Immature natural killer cell (primary cell): ENCODE results near the gene AGTPBP1. TPM values are rescaled to one million over a fixed set of nuclear protein-coding genes. Genes with fewer than 3 reads are reported as not detected.
A peak's percentile ranks its signal among the peaks of the same experiment; 100 is the strongest.
"Not testable (repeated sequence)": the region's sequence is repeated elsewhere in the genome, so short reads cannot be mapped to it uniquely, and the experiment has no call there.

Experiments used
- DNase-seq, 3 donors: peaks; one replicate each; pipeline ENCODE4 v3.0.0; 2022; ENCODE audit warnings: mixed read lengths in 1 of 3
- H3K27ac Mint-ChIP-seq, 6 donors: one replicate each; pipeline ENCODE4 v1.8.0; 2020; ENCODE audit warnings: mixed read lengths in 6 of 6, mild to moderate bottlenecking in 5 of 6, inconsistent platforms in 4 of 6, moderate library complexity in 3 of 6
- H3K27me3 Mint-ChIP-seq, 3 donors: one replicate each; pipeline ENCODE4 v1.8.0; 2020 to 2021; ENCODE audit warnings: low read depth in 3 of 3, mild to moderate bottlenecking in 3 of 3, mixed read lengths in 3 of 3, moderate library complexity in 3 of 3, inconsistent platforms in 1 of 3
- H3K36me3 Mint-ChIP-seq, 3 donors: one replicate each; pipeline ENCODE4 v1.8.0; 2020; ENCODE audit warnings: mixed read lengths in 3 of 3, inconsistent platforms in 2 of 3, mild to moderate bottlenecking in 2 of 3
- H3K4me1 Mint-ChIP-seq, 2 donors: one replicate each; pipeline ENCODE4 v1.8.0; 2020; ENCODE audit warnings: inconsistent platforms in 2 of 2, mild to moderate bottlenecking in 2 of 2, mixed read lengths in 2 of 2, moderate library complexity in 1 of 2
- H3K4me3 Mint-ChIP-seq, 5 donors: one replicate each; pipeline ENCODE4 v1.8.0; 2020; ENCODE audit warnings: mild to moderate bottlenecking in 5 of 5, mixed read lengths in 5 of 5, inconsistent platforms in 3 of 5, moderate library complexity in 3 of 5
- H3K9me3 Mint-ChIP-seq, 6 donors: one replicate each; pipeline ENCODE4 v1.8.0; 2020; ENCODE audit warnings: mild to moderate bottlenecking in 6 of 6, mixed read lengths in 6 of 6, inconsistent platforms in 4 of 6, moderate library complexity in 3 of 6
- polyA plus RNA-seq, 3 donors: library from polyadenylated mRNA; unstranded; fragments of 300-500 nt; fragmentation: Illumina TruSeq; gene quantifications; one replicate each; pipeline ENCODE4 v1.2.3, GENCODE V29; 2021

The AGTPBP1 gene
- polyA plus RNA-seq, 3 donors from 2014 or later, result 48.6 to 58.5 (median 55.2) TPM

DNA sequence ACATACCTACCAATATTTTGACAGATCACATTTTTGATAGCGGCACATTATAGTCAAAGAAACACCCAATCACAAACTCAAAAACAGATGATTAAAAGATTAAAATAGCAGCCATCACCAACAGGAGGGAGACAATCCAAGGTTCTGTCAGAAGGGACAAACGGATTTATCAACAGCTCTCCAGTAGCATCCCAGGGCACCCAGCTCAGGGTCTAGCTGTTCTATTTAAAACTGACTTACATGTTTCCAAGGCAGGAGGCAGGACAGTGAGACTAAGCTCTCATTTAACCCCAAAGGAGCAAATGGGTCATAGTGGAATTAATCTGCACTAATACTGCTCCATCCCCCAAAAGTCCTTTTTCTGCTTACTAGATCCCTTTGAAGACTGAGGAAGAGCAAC lies 3.2 kb downstream of the AGTPBP1 start:
- peaks cover 58 to 77% of the 10 kb centered on the region in 2 donors for H3K4me1 Mint-ChIP-seq

DNA sequence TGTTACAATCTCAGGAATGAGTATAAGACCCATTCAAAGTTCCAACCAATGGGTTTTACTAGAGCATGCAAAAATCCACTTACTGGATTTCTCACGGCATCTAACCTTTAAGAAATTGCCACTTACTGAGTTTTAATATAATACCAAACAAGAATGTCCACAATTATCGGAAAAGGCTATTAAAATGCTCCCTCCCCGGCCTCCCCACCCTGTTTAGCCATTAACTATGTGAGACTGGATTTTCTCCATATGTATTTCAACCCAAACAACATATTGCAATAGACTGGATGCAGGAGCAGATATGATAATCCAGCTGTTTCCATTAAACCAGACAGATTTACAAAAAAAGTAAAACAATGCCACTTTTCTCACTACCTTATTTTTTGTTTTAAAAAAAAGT lies 4.1 kb downstream of the AGTPBP1 start:
- peaks cover 4 to 11% (median 5%) of the 10 kb centered on the region in 3 donors for H3K27me3 Mint-ChIP-seq
- H3K9me3 Mint-ChIP-seq, result no peaks in the 10 kb centered on the region
- no peak overlapping the region for H3K4me3 Mint-ChIP-seq
- peaks cover 0 to 7% (median 0%) of the 10 kb centered on the region in 3 donors for H3K36me3 Mint-ChIP-seq
- peak overlapping the region in 2 of 6 donors; percentile 16 to 43 for H3K27ac Mint-ChIP-seq
- no peak for DNase-seq
- peaks cover 59 to 77% of the 10 kb centered on the region in 2 donors for H3K4me1 Mint-ChIP-seq

More for the DNA sequence above, 3.2 kb downstream of the AGTPBP1 start:
- Mint-ChIP-seq H3K4me3 (peak overlapping the region in 4 of 5 donors; percentile 5 to 41 (median 24)), H3K9me3 (no peaks in the 10 kb centered on the region), H3K27me3 (peaks cover 4 to 11% (median 7%) of the 10 kb centered on the region in 3 donors), H3K27ac (peak overlapping the region in 2 of 6 donors; percentile 23 to 71), H3K36me3 (peaks cover 0 to 4% (median 0%) of the 10 kb centered on the region in 3 donors)
- DNase-seq, result no peak

- Mint-ChIP-seq H3K27ac (peak overlapping the region in 4 of 6 donors; percentile 8 to 51 (median 22)), H3K27me3 (no peaks in the 10 kb centered on the region), H3K36me3 (peaks cover 0 to 3% (median 0%) of the 10 kb centered on the region in 3 donors), H3K9me3 (no peaks in the 10 kb centered on the region), H3K4me1 (peaks cover 82 to 95% of the 10 kb centered on the region in 2 donors), H3K4me3 (peak overlapping the region in 4 of 5 donors; percentile 20 to 78 (median 41))
- DNase-seq, result no peak
Observed at GRCh38 chr9:85730916-85731630, 10.7 kb downstream of the AGTPBP1 start.

DNA sequence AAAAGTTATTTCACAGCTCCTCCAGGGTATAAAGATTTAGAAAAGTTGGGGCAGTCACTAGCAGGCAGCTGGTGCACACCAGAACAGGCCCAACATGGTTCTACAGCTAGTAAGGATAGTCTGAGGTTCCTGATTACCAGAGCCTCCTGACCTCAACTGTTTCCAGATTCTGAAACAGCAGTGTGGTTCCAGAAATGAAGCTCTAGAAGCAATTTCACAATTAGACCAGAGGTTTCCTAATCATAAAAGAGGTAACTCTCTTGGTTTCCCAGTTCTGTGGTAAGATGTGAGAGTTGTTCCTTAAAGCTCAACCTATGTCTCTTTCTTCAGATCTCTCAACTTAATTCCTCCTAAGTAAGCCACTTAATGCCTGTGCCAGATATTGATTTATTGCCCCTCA lies 11.9 kb downstream of the AGTPBP1 start:
- Mint-ChIP-seq H3K27ac (peak overlapping the region; percentile 20 to 82 (median 76)), H3K4me3 (peak overlapping the region in 2 of 5 donors; percentile 11 to 18), H3K27me3 (no peaks in the 10 kb centered on the region), H3K36me3 (peaks cover 0 to 3% (median 0%) of the 10 kb centered on the region in 3 donors), H3K9me3 (no peaks in the 10 kb centered on the region), H3K4me1 (peaks cover 86 to 92% of the 10 kb centered on the region in 2 donors)
- no peak for DNase-seq

- DNase-seq, result no peak
- peaks cover 0 to 7% (median 0%) of the 10 kb centered on the region in 3 donors for H3K36me3 Mint-ChIP-seq
- H3K9me3 Mint-ChIP-seq, result no peaks in the 10 kb centered on the region
- H3K27ac Mint-ChIP-seq, result peak overlapping the region; percentile 82 to 91 (median 85)
- H3K27me3 Mint-ChIP-seq, result peaks cover 0 to 4% (median 0%) of the 10 kb centered on the region in 3 donors
- peak overlapping the region in 2 of 5 donors; percentile 47 to 55 for H3K4me3 Mint-ChIP-seq
- H3K4me1 Mint-ChIP-seq, result peaks cover 88 to 95% of the 10 kb centered on the region in 2 donors
Observed at GRCh38 chr9:85727500-85727899, 14.3 kb downstream of the AGTPBP1 start.

- Mint-ChIP-seq H3K4me3 (peak overlapping the region; percentile 43 to 75 (median 69)), H3K27ac (peak overlapping the region; percentile 82 to 91 (median 85)), H3K27me3 (peaks cover 0 to 4% (median 0%) of the 10 kb centered on the region in 3 donors), H3K36me3 (peaks cover 0 to 14% (median 4%) of the 10 kb centered on the region in 3 donors), H3K4me1 (peaks cover 89 to 95% of the 10 kb centered on the region in 2 donors), H3K9me3 (peaks cover 0 to 3% (median 0%) of the 10 kb centered on the region in 6 donors)
- DNase-seq, result no peak
Observed at GRCh38 chr9:85726737-85727136, 15.0 kb downstream of the AGTPBP1 start.

DNA sequence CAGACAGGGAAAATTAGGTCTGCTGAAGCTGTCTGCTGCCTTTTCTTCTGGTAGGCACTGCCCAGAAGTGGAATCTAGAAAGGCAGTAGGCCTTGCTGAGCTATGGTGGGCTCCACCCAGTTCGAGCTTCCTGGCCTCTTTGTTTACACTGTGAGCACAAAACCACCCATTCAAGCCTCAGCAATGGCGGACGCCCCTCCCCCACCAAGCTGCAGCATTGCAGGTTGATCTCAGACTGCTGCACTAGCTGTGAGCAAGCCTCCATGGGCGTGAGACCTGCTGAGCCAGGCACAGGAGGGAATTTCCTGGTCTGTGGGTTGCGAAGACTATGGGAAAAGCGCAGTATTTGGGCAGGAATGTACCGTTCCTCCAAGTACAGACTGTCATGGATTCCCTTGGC lies 18.5 kb downstream of the AGTPBP1 start:
- DNase-seq, result peak; percentile 53 to 74 (median 57)
- Mint-ChIP-seq H3K27ac (peak overlapping the region; percentile 79 to 95 (median 93)), H3K4me1 (peaks cover 93% of the 10 kb centered on the region in 2 donors), H3K27me3 (peaks cover 0 to 7% (median 3%) of the 10 kb centered on the region in 3 donors), H3K36me3 (peaks cover 4 to 30% (median 11%) of the 10 kb centered on the region in 3 donors), H3K9me3 (peaks cover 0 to 8% (median 2%) of the 10 kb centered on the region in 6 donors), H3K4me3 (peak overlapping the region; percentile 70 to 76 (median 74))

DNA sequence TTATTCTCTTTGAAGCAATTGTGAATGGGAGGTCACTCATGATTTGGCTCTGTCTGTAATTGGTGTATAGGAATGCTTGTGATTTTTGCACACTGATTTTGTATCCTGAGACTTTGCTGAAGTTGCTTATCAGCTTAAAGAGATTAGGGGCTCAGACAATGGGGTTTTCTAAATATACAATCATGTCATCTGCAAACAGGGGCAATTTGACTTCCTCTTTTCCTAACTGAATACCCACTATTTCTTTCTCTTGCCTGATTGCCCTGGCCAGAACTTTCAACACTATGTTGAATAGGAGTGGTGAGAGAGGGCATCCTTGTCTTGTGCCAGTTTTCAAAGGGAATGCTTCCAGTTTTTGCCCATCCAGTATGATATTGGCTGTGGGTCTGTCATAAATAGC lies 22.3 kb downstream of the AGTPBP1 start:
- Mint-ChIP-seq H3K27ac (peak overlapping the region; percentile 86 to 98 (median 92)), H3K4me3 (peak overlapping the region in 3 of 5 donors; percentile 15 to 39 (median 25)), H3K36me3 (peaks cover 4 to 30% (median 11%) of the 10 kb centered on the region in 3 donors), H3K4me1 (peaks cover 97 to 100% of the 10 kb centered on the region in 2 donors), H3K27me3 (peaks cover 3 to 15% (median 6%) of the 10 kb centered on the region in 3 donors)
- not testable (repeated sequence) for H3K9me3 Mint-ChIP-seq, DNase-seq

DNA sequence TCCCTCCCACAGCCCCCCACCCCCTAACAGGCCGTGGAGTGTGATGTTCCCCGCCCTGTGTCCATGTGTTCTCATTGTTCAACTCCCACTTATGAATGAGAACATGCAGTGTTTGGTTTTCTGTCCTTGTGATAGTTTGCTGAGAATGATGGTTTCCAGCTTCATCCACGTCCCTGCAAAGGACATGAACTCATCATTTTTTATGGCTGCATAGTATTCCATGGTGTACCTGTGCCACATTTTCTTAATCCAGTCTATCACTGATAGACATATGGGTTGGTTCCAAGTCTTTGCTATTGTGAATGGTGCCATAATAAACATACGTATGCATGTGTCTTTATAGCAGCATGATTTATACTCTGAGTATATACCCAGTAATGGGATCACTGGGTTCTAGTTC lies 23.9 kb downstream of the AGTPBP1 start:
- peaks cover 4 to 25% (median 11%) of the 10 kb centered on the region in 3 donors for H3K36me3 Mint-ChIP-seq
- peaks cover 3 to 11% (median 6%) of the 10 kb centered on the region in 3 donors for H3K27me3 Mint-ChIP-seq
- not testable (repeated sequence) for H3K9me3 Mint-ChIP-seq, DNase-seq
- H3K4me3 Mint-ChIP-seq, result peak overlapping the region; percentile 69 to 85 (median 76)
- H3K4me1 Mint-ChIP-seq, result peaks cover 94 to 98% of the 10 kb centered on the region in 2 donors
- H3K27ac Mint-ChIP-seq, result peak overlapping the region; percentile 86 to 98 (median 92)

- Mint-ChIP-seq H3K27ac (peak overlapping the region; percentile 86 to 98 (median 92)), H3K36me3 (peaks cover 4 to 20% (median 10%) of the 10 kb centered on the region in 3 donors), H3K4me1 (peaks cover 93 to 96% of the 10 kb centered on the region in 2 donors), H3K27me3 (peaks cover 3 to 11% (median 6%) of the 10 kb centered on the region in 3 donors), H3K9me3 (peaks cover 0 to 8% (median 2%) of the 10 kb centered on the region in 6 donors), H3K4me3 (peak overlapping the region; percentile 71 to 85 (median 78))
- peak; percentile 54 to 66 (median 65) for DNase-seq
Observed at GRCh38 chr9:85717220-85717619, 24.5 kb downstream of the AGTPBP1 start.

DNA sequence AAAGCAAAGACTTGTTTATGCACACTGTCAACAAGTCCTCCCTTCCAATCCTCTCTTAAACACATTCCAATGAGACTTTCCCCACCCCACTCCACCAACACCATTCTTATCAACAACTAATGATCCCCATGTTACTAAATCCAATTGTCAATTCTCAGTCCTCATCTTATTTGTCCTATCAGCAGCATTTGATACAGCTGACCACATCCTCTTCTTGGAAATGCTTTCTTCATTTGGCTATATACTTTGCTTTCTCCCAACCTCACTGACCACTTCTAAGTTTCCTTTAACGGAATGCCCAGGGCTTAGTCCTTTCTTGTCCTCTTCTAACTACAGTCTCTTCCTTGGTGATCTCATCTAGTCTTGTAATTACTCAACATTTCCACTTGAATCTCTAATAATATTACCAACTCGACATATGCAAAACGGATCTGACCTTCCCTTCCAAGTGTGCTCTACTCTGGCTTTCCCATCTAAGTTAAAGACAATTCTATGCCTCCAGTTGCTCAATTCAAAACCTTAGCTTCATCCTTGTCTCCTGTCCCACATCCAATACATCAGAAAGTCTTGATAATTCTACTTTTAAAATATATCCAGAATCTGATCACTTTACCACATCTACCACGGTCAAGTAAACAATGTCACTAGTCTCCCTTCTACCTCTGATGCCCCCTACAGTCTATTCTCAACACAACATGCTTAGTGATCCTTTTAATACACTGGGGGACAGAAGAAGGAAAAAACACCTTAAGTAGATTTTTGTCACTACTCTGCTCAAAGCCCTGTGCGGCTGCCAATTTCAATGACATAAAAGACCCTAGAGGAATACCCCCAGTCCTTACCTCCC lies 25.5 kb downstream of the AGTPBP1 start:
- peaks cover 3 to 11% (median 6%) of the 10 kb centered on the region in 3 donors for H3K27me3 Mint-ChIP-seq
- peak overlapping the region; percentile 86 to 98 (median 92) for H3K27ac Mint-ChIP-seq
- peaks cover 0 to 7% (median 0%) of the 10 kb centered on the region in 6 donors for H3K9me3 Mint-ChIP-seq
- peaks cover 83 to 86% of the 10 kb centered on the region in 2 donors for H3K4me1 Mint-ChIP-seq
- H3K36me3 Mint-ChIP-seq, result peaks cover 4 to 14% (median 7%) of the 10 kb centered on the region in 3 donors
- peak in 1 of 3 donors; percentile 26 for DNase-seq
- H3K4me3 Mint-ChIP-seq, result peak overlapping the region; percentile 71 to 85 (median 78)

DNA sequence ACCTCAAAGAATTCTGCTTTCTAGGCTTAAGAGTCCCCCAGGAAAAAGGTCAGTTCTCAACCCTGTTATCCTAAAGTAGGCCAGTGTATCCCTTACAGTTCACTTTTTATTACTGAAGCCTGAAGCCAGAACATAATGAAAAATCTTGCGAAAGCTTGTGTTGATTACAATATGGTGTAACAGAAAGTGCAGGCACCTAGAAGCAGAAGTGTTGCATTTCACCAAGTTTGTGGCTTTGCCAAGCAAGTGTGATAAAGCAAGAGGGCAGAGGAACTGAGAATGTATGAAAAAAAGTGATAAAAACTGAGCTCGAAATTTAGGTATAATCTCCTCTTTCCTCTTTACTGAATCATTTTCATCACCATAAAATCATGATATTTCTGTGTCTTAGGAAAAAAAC lies 26.2 kb downstream of the AGTPBP1 start:
- peaks cover 3 to 8% (median 3%) of the 10 kb centered on the region in 3 donors for H3K36me3 Mint-ChIP-seq
- H3K4me3 Mint-ChIP-seq, result peak overlapping the region; percentile 71 to 85 (median 78)
- DNase-seq, result peak; percentile 70 to 77 (median 73)
- H3K27ac Mint-ChIP-seq, result peak overlapping the region; percentile 86 to 98 (median 92)
- peaks cover 0 to 2% (median 0%) of the 10 kb centered on the region in 6 donors for H3K9me3 Mint-ChIP-seq
- H3K27me3 Mint-ChIP-seq, result peaks cover 2 to 11% (median 6%) of the 10 kb centered on the region in 3 donors
- peaks cover 77 to 80% of the 10 kb centered on the region in 2 donors for H3K4me1 Mint-ChIP-seq

GRCh38 chr9:85713897-85714296 lies 27.9 kb downstream of the AGTPBP1 start:
- Mint-ChIP-seq H3K36me3 (peaks cover 14 to 16% (median 14%) of the 10 kb centered on the region in 3 donors), H3K27ac (peak overlapping the region; percentile 86 to 98 (median 92)), H3K4me3 (peak overlapping the region; percentile 50 to 78 (median 64)), H3K4me1 (peaks cover 70 to 77% of the 10 kb centered on the region in 2 donors), H3K27me3 (peaks cover 0 to 7% (median 6%) of the 10 kb centered on the region in 3 donors), H3K9me3 (peaks cover 0 to 8% (median 0%) of the 10 kb centered on the region in 6 donors)
- DNase-seq, result no peak
